ENCODE data around the gene ATP10A. TPM values are rescaled to one million over a fixed set of nuclear protein-coding genes. Genes with fewer than 3 reads are reported as not detected.

ATP10A gene
- total and polyA plus RNA-seq, 12 donors: 0.67 to 31.8 (median 16.1) TPM

- H3K4me3 ChIP-seq: no peak overlapping the region
- intact Hi-C loops (cut with DNase I): loop anchor here in 1 of 2 donors (10.0 kb wide), 1 partner anchor 88 kb away; the partner anchor contains the start of gene ATP10A
- no peaks in the 10 kb centered on the region for H3K27me3 ChIP-seq
- WGBS, 4 donors: 82 to 89% (median 86%) methylated on average over 11 of the region's 11 CpGs
- no peaks in the 10 kb centered on the region for H3K36me3 ChIP-seq (replicated peaks in 1 of 2)
- no peak overlapping the region for H3K27ac ChIP-seq
- TF ChIP-seq POLR2A (IDR thresholded peaks at IDR 0.05) (no peak), CTCF (IDR thresholded peaks at IDR 0.05) (no peak)
- H3K4me1 ChIP-seq (replicated peaks in 1 of 2): peaks cover 0 to 4% of the 10 kb centered on the region in 2 donors
- H3K9me3 ChIP-seq (replicated peaks in 1 of 3): no peaks in the 10 kb centered on the region
- DNase-seq: peak in 4 of 7 donors; percentile 9 to 41 (median 13)
These were observed 86.1 kb downstream of the ATP10A start for GRCh38 chr15:25777037-25777436.

- intact Hi-C loops (cut with DNase I): loop anchor here in 1 of 2 donors (10.0 kb wide), 1 partner anchor 89 kb away; the partner anchor contains the start of gene ATP10A
- peaks cover 0 to 4% of the 10 kb centered on the region in 2 donors for H3K4me1 ChIP-seq (replicated peaks in 1 of 2)
- H3K4me3 ChIP-seq: no peak overlapping the region
- DNase-seq: peak in 3 of 7 donors; percentile 15 to 35 (median 20)
- H3K27ac ChIP-seq: peak overlapping the region in 2 of 5 donors; percentile 7 to 84
- TF ChIP-seq CTCF (IDR thresholded peaks at IDR 0.05): no peak
- TF ChIP-seq POLR2A (IDR thresholded peaks at IDR 0.05): no peak
- no peaks in the 10 kb centered on the region for H3K9me3 ChIP-seq (replicated peaks in 1 of 3)
- H3K36me3 ChIP-seq (replicated peaks in 1 of 2): no peaks in the 10 kb centered on the region
- WGBS, 4 donors: 77 to 88% (median 83%) methylated on average over 15 of the region's 15 CpGs
- no peaks in the 10 kb centered on the region for H3K27me3 ChIP-seq
These were observed 86.9 kb downstream of the ATP10A start for GRCh38 chr15:25776071-25776746.

- intact Hi-C loops (cut with DNase I): loop anchor here in 1 of 2 donors (10.0 kb wide), 1 partner anchor 89 kb away; the partner anchor contains the start of gene ATP10A
- H3K27ac ChIP-seq: peak overlapping the region in 4 of 5 donors; percentile 6 to 84 (median 34)
- no peaks in the 10 kb centered on the region for H3K27me3 ChIP-seq
- WGBS, 4 donors: 30 to 35% (median 33%) methylated on average over 13 of the region's 13 CpGs
- no peaks in the 10 kb centered on the region for H3K36me3 ChIP-seq (replicated peaks in 1 of 2)
- TF ChIP-seq POLR2A (IDR thresholded peaks at IDR 0.05) (no peak), CTCF (IDR thresholded peaks at IDR 0.05) (no peak)
- H3K4me1 ChIP-seq (replicated peaks in 1 of 2): peaks cover 0 to 4% of the 10 kb centered on the region in 2 donors
- DNase-seq: peak; percentile 34 to 86 (median 67)
- no peaks in the 10 kb centered on the region for H3K9me3 ChIP-seq (replicated peaks in 1 of 3)
- H3K4me3 ChIP-seq: no peak overlapping the region
These were observed 87.7 kb downstream of the ATP10A start for GRCh38 chr15:25775317-25775912.

GRCh38 chr15:25774871-25775270 is 88.3 kb downstream of the ATP10A start:
- H3K9me3 ChIP-seq (replicated peaks in 1 of 3): no peaks in the 10 kb centered on the region
- peak overlapping the region in 4 of 5 donors; percentile 6 to 84 (median 34) for H3K27ac ChIP-seq
- H3K36me3 ChIP-seq (replicated peaks in 1 of 2): no peaks in the 10 kb centered on the region
- H3K4me1 ChIP-seq (replicated peaks in 1 of 2): peaks cover 0 to 4% of the 10 kb centered on the region in 2 donors
- intact Hi-C loops (cut with DNase I): loop anchor here in 1 of 2 donors (10.0 kb wide), 1 partner anchor 90 kb away; the partner anchor contains the start of gene ATP10A
- H3K27me3 ChIP-seq: no peaks in the 10 kb centered on the region
- H3K4me3 ChIP-seq: no peak overlapping the region
- DNase-seq: no peak
- 51 to 54% (median 52%) methylated on average over 2 of the region's 2 CpGs for WGBS, 4 donors
- no peak for TF ChIP-seq POLR2A (IDR thresholded peaks at IDR 0.05)

All from adrenal gland (tissue), 12 donors.